SW480 (cell line): Measurements from ENCODE around the gene DDA1.

Source experiments
- DNase-seq: peaks from one replicate; pipeline ENCODE4 v3.0.0-alpha.2; 2016; ENCODE audit warnings: low spot score

Gene DDA1

GRCh38 chr19:17312189-17313113 is 3.1 kb downstream of the DDA1 start:
- no peak for DNase-seq

DNA sequence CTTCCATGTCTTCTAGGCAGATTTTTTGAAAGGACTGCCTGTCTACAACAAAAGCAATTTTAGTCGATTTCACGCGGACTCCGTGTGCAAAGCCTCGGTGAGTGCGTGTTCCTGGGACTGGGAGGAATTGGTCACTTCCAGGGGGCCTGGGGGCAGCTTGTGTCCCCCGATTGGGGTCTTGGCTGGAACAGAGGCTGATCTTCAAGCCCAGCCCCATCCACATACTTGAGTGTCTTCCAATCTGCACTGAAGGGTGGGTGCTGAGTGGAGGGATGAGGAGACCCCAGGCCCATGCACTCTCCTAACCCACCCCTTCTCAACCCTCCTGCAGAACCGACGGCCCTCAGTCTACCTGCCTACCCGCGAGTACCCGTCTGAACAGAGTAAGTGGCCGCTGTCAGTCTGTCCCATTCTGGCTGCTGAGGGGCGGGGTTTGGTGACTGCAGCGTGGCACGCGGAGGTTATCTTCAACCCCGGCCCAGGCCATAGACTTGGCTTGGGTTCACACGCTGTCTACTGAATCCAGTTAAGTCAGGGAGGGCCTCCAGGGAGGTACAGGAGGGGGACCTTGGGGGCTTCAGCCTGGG is 4.7 kb downstream of the DDA1 start:
- no peak for DNase-seq

DNA sequence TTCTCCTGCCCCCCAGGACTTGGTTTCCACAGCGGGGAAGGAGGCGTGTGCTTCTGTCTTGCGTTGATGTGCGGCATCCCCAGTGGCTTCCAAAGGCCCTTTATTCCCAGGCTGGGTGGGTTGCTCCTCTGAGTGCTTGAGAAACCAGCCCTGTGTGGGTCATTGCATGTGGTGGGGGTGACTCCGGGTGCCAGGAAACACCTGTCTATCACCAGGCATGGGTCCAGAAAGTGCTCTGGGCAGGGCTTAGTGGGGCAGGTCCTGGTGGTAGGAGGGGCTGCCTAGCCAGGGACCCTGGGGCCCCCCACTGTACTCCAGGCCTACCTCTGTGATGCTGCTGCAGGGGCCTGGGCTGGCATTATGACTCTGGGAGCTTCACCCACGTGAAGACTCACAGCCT is 9.6 kb downstream of the DDA1 start:
- no peak for DNase-seq

GRCh38 chr19:17319473-17320238 is 10.3 kb downstream of the DDA1 start:
- DNase-seq = no peak

- no peak for DNase-seq
Measured at GRCh38 chr19:17320435-17320834, 11.1 kb downstream of the DDA1 start.

- no peak for DNase-seq
Measured at GRCh38 chr19:17321655-17322489, 12.5 kb downstream of the DDA1 start.

GRCh38 chr19:17322854-17323253 is 13.5 kb downstream of the DDA1 start:
- DNase-seq = no peak

DNA sequence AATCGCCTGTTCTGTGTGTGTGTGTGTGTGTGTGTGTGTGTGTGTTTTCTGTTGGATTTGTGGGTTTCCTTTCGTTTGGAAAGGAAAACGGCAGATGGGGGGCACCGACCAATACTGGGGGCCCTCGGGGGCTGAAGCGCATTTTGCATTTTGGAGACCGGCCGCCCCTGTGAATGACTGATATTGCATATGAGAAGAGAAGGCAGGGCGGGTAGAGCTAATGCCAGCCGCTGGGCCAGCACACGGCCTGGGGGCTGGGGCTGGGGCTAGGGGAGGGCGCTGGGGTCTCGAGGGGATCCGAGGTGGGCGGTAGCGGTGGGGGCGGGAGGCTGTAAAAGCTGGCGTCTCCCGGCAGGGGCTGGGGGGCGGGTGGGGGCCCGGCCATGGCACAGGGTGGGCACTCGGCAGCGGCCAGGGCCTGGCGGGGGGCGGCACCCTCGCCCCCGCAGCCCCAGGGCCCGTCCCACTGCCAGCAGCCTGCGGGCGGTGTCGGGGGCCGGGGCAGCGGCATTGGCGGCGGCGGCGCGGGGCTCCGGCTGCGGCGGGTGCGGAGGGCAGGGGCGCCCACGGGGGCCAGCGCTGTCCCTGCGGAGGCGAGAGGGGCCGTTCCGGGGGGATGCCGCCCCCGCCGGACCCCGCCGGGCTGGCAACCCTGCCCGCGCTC is 14.1 kb downstream of the DDA1 start:
- no peak for DNase-seq

- no peak for DNase-seq
Measured at GRCh38 chr19:17323964-17324332, 14.6 kb downstream of the DDA1 start.

DNA sequence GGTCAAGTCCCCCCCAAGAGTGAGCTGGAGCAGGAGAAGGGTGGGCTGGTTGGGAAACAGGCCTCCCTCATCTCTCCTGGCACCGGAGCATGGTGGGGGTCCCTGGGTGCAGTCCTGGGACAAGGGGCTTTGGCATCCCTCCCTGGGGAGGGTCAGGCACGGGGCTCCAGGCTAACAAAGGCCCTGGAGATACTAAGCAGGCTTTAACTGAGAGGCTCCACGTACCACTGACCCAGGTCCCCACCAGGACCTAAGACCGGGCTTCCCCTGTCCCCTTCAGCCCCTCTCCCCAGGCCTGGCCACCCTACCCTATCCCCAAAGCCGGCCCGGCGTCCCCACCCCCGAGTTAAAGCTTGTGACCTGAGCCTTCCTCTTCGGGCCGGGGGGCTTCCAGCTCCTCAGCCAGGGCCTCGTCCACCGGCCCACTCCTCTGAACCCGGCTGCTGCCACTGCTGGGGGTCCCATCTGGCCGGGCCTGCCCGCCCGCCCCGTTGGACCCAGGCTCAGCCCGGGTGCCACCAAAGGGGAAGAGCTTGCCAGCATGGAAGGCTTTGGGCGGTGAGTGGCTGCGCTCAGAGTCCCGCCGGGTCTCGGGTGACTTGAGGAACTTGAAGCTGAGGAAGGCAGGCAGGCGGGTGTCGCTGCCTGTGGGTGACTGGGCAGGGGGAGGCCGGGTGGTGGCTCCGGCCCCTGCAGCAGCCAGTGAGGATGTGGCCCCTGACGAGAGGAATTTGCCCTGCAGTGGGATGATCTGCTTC is 15.2 kb downstream of the DDA1 start:
- no peak for DNase-seq

- no peak for DNase-seq
Measured at GRCh38 chr19:17325133-17325532, 15.8 kb downstream of the DDA1 start.

GRCh38 chr19:17325881-17326594 is 16.7 kb downstream of the DDA1 start:
- DNase-seq = no peak

DNA sequence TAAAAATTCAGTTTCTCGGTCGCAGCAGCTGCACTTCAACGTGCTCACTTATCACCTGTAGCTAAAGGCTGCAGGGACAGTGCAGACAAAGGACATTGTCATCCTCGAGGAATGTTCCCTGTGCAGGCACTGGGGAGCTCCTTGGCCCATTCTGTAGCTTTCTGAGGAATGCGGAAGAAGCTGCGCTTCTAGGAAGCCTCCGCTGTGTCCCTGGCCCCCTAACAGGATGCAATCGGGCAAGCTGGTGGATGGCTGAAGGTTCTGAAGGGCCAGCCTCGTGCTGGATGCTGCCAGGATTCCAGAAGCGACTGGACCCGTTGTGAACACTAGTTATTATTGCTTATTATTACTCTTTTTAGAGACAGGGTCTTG is 17.2 kb downstream of the DDA1 start:
- DNase-seq = no peak

- no peak for DNase-seq
Measured at GRCh38 chr19:17327068-17327653, 17.8 kb downstream of the DDA1 start.

DNA sequence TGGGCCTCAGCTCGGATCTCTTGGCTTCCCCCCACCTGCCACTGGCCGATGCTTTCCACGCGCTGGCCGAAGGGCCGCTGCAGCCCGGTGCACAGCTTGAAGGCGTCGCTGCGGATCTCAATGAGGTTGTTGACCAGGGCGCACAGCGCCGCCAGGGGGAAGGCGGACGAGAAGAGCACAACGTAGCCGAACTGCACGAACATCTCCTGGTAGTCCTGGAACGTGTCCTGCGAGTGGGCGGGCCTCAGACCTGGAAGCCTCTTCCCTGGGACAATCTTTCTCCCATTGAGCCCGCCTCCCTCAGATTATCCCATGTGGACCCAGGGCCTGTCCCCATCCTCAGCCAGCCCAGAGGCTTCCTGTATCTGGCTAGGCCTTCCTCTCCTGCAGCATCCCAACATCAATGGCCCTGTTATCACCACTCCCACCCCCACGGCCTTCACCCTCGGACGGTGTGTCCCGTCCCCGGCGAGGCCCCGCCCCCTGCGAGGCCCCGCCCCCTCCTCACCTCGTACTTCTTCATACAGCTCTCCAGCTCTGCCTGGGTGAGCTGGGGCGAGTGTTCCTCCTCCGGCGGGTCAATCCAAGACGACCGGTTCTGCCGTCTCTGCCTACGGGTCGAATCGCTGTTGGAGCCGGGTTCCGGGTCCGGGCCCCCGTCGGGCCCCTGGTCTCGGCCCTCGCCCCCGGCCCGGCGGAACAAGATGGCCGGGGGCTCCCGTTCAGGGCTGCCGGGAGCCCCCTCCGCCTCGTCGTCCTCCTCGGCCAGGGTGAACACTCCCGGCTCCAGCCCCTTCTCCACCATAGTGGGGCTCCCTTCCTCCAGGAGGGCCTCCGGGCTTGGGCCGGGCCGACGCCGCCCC is 18.5 kb downstream of the DDA1 start:
- DNase-seq = no peak

GRCh38 chr19:17328517-17329365 is 19.4 kb downstream of the DDA1 start:
- no peak for DNase-seq

- no peak for DNase-seq
Measured at GRCh38 chr19:17329366-17330261, 20.3 kb downstream of the DDA1 start.
